Tibial nerve (tissue), 4 donors: ENCODE measurements around the gene SLC24A3.

Experiments
- EP300 ChIP-seq, 2 donors: sonication (generic); formaldehyde crosslinking; IDR thresholded peaks; one replicate each; pipeline ENCODE4 v1.6.1; 2017; ENCODE audit warnings: antibody characterized with exemption in 2 of 2, mild to moderate bottlenecking in 1 of 2
- POLR2A ChIP-seq, 2 donors: fragments of 450-650 bp; IDR thresholded peaks; one replicate each; pipeline ENCODE4 v1.6.1; 2017; ENCODE audit warnings: antibody characterized with exemption in 2 of 2, mild to moderate bottlenecking in 2 of 2, moderate library complexity in 2 of 2
- TF ChIP-seq, protein P1 (sequence below), 5 experiments: fragments of 200-600 bp in 3 of 5; fragments of 450-650 bp in 2 of 5; sonication (generic) in 3 of 5; IDR thresholded peaks; one replicate each; pipeline ENCODE4 v1.5.1; 2016 to 2019; ENCODE audit warnings: antibody characterized with exemption in 5 of 5, mild to moderate bottlenecking in 3 of 5, moderate library complexity in 2 of 5

DNA sequence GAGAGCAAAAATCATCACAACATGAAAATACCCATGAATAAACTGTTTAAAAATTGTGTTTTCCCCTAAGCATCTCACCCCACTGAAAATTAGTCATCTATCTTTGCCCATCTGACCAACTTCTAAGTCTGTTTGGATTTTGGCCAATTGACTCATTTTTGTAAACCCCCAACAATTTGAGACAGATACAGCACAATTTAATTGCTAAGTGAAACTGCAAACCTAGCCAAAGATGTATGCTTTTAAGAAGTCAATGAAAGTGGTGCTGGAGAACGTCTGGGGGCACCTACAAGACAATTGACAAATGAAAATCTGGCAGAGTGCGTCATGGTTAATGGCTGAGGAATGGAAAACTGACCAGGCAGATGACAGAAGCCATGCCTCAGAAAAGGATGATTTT lies 30.9 kb upstream of the SLC24A3 start:
- TF ChIP-seq POLR2A (IDR thresholded peaks at IDR 0.05): no peak
- TF ChIP-seq, protein P1, sequence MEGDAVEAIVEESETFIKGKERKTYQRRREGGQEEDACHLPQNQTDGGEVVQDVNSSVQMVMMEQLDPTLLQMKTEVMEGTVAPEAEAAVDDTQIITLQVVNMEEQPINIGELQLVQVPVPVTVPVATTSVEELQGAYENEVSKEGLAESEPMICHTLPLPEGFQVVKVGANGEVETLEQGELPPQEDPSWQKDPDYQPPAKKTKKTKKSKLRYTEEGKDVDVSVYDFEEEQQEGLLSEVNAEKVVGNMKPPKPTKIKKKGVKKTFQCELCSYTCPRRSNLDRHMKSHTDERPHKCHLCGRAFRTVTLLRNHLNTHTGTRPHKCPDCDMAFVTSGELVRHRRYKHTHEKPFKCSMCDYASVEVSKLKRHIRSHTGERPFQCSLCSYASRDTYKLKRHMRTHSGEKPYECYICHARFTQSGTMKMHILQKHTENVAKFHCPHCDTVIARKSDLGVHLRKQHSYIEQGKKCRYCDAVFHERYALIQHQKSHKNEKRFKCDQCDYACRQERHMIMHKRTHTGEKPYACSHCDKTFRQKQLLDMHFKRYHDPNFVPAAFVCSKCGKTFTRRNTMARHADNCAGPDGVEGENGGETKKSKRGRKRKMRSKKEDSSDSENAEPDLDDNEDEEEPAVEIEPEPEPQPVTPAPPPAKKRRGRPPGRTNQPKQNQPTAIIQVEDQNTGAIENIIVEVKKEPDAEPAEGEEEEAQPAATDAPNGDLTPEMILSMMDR (IDR thresholded peaks at IDR 0.05): no peak
- no peak for TF ChIP-seq EP300 (IDR thresholded peaks at IDR 0.05)
